ENCODE results near the gene ZNF454. TPM values are rescaled to one million over a fixed set of nuclear protein-coding genes. Genes with fewer than 3 reads are reported as not detected.

Gene ZNF454
- total and polyA plus RNA-seq, 2 donors: 0.61 to 1.0 TPM

DNA sequence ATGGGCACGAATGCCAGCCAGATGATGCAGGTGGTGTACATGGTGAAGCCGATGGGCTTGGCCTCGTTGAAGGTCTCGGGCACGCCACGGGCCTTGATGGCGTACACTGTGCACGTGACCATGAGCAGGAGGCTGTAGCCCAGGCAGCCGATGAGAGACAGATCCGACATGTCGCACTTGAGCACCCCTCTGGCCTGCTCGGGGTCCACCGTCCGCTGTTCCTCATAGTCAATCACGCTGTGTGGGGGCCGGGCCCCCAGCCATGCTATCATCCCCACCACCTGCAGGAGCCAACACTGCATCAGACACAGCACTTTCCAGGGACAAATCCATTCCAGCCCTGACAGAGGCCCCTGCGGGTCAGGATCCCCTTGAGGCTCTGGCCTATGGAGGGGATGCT is 41.9 kb downstream of the ZNF454 start:
- H3K27me3 ChIP-seq (ENCODE audit: control insufficient read depth in 2 of 2, insufficient read depth in 1 of 2, low read length in 1 of 2): no peaks in the 10 kb centered on the region
- peaks cover 6 to 74% of the 10 kb centered on the region in 2 donors for H3K9me3 ChIP-seq (ENCODE audit: control insufficient read depth in 2 of 2, insufficient read depth in 1 of 2, low read length in 1 of 2)
- no peak overlapping the region for H3K4me3 ChIP-seq (ENCODE audit: low read length in 2 of 2)
- no peak overlapping the region for H3K27ac ChIP-seq (ENCODE audit: low read depth in 1 of 2, low read length in 1 of 2)
- 98% methylated on average over 17 of the region's 17 CpGs for WGBS
- no peaks in the 10 kb centered on the region for H3K4me1 ChIP-seq (ENCODE audit: control insufficient read depth in 2 of 2, insufficient read depth in 2 of 2, low read length in 2 of 2)
- DNase-seq (ENCODE audit: low read depth in 6 of 9, low spot score in 9 of 9): no peak
- H3K36me3 ChIP-seq (ENCODE audit: control insufficient read depth in 2 of 2, insufficient read depth in 2 of 2, low read length in 1 of 2): no peaks in the 10 kb centered on the region

DNA sequence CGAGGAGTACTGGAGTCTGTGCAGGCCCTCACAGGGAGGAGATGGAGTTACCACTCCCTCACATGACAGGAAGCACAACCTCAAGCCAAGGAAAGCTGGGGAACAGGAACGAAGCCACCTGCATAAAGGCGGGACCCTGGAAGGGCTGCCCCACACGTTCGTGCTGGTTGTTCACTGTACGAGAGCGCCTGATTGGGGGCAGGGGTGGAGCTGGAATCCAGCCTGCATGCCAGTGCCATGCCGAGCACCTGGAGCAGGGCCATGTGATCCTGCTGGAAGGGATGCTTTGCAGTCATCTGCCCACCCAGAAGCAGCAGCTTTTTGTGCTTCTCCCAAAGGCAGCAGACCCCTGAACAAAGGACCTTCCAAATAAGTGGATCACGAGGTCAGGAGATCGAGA is 42.7 kb downstream of the ZNF454 start:
- H3K36me3 ChIP-seq (ENCODE audit: control insufficient read depth in 2 of 2, insufficient read depth in 2 of 2, low read length in 1 of 2): no peaks in the 10 kb centered on the region
- DNase-seq (ENCODE audit: low read depth in 6 of 9, low spot score in 9 of 9): no peak
- no peak overlapping the region for H3K27ac ChIP-seq (ENCODE audit: low read depth in 1 of 2, low read length in 1 of 2)
- peaks cover 6 to 79% of the 10 kb centered on the region in 2 donors for H3K9me3 ChIP-seq (ENCODE audit: control insufficient read depth in 2 of 2, insufficient read depth in 1 of 2, low read length in 1 of 2)
- no peaks in the 10 kb centered on the region for H3K27me3 ChIP-seq (ENCODE audit: control insufficient read depth in 2 of 2, insufficient read depth in 1 of 2, low read length in 1 of 2)
- WGBS: 96% methylated on average over 10 of the region's 10 CpGs
- no peaks in the 10 kb centered on the region for H3K4me1 ChIP-seq (ENCODE audit: control insufficient read depth in 2 of 2, insufficient read depth in 2 of 2, low read length in 2 of 2)
- H3K4me3 ChIP-seq (ENCODE audit: low read length in 2 of 2): no peak overlapping the region

DNA sequence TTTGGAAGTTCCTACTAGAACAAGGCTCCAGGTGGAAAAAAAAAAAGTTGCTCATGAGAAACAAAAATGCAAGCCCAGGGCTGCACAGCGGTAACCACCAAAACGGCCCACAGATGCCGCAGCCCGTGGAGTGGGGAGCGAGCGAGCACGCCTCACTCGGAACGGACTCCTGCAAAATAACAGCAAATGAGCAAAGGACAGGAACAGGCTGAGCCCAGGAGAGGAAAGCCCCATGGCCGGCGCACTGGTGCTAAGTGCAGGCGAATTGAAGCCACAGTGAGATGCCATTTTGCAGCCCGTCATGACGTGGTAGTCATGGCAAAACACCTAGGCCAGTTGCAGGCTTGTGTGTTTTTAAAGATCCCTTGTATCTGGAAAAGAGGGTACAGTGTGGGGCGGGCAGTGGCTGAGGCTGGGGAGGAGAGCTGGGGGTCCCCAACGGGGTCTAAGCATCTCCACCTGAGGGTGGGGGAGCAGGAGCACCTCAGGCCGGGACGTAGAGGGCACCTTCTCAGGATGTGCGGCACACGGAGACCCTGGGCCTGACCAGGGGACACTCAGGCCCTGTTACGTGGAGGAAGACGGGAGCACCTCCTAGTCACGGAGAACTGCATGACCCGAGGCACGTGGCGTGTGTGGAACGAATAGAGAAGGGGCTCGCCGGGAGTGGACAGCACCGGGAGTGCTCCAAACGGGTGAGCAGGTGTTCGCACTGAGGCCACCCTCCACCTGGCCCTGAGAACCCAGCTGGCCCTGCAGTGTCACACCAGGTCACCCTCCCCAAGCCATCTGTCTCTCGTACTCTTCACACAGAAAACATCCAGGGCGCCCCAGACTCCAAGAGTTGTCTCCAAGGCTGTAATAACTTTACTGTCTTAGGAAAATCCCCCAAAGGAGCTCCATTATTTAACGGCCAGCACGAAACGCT is 43.4 kb downstream of the ZNF454 start:
- no peak overlapping the region for H3K4me3 ChIP-seq (ENCODE audit: low read length in 2 of 2)
- no peak for DNase-seq (ENCODE audit: low read depth in 6 of 9, low spot score in 9 of 9)
- no peaks in the 10 kb centered on the region for H3K36me3 ChIP-seq (ENCODE audit: control insufficient read depth in 2 of 2, insufficient read depth in 2 of 2, low read length in 1 of 2)
- H3K9me3 ChIP-seq (ENCODE audit: control insufficient read depth in 2 of 2, insufficient read depth in 1 of 2, low read length in 1 of 2): peaks cover 7 to 77% of the 10 kb centered on the region in 2 donors
- H3K4me1 ChIP-seq (ENCODE audit: control insufficient read depth in 2 of 2, insufficient read depth in 2 of 2, low read length in 2 of 2): no peaks in the 10 kb centered on the region
- H3K27ac ChIP-seq (ENCODE audit: low read depth in 1 of 2, low read length in 1 of 2): no peak overlapping the region
- H3K27me3 ChIP-seq (ENCODE audit: control insufficient read depth in 2 of 2, insufficient read depth in 1 of 2, low read length in 1 of 2): no peaks in the 10 kb centered on the region
- 95% methylated on average over 37 of the region's 37 CpGs for WGBS

DNA sequence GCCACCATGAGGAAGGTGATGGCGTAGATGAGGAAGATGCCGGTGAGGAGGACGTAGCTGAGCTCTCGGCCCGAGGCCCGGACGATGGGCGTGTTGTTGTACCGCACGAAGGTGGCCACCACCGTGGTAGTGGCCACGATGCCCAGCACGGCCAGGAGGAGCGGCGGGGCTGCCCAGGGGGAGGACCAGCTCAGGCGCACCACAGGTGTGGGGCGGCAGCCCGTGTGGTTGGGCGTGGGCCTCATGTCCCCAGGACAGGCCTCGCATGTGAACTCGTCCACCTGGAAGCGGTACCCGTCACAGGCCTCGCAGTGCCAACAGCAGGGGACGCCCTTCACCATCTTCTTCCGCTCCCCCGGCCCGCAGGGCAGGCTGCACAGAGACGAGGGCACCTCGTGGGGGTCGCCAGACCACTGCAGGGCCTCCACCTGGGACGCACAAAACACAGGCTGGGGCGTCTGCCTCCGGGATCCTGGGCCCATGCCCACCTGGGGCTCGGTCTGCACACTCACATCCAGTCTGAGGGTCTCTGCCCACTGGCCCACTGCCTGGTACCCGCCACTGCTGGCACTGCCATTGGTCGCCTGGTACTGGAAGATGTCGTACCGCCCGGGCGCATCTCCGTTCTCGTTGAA is 45.4 kb downstream of the ZNF454 start:
- DNase-seq (ENCODE audit: low read depth in 6 of 9, low spot score in 9 of 9): no peak
- H3K4me3 ChIP-seq (ENCODE audit: low read length in 2 of 2): no peak overlapping the region
- no peak overlapping the region for H3K27ac ChIP-seq (ENCODE audit: low read depth in 1 of 2, low read length in 1 of 2)
- WGBS: 97% methylated on average over 43 of the region's 43 CpGs
- no peaks in the 10 kb centered on the region for H3K27me3 ChIP-seq (ENCODE audit: control insufficient read depth in 2 of 2, insufficient read depth in 1 of 2, low read length in 1 of 2)
- no peaks in the 10 kb centered on the region for H3K4me1 ChIP-seq (ENCODE audit: control insufficient read depth in 2 of 2, insufficient read depth in 2 of 2, low read length in 2 of 2)
- no peaks in the 10 kb centered on the region for H3K36me3 ChIP-seq (ENCODE audit: control insufficient read depth in 2 of 2, insufficient read depth in 2 of 2, low read length in 1 of 2)
- peaks cover 7 to 87% of the 10 kb centered on the region in 2 donors for H3K9me3 ChIP-seq (ENCODE audit: control insufficient read depth in 2 of 2, insufficient read depth in 1 of 2, low read length in 1 of 2)

DNA sequence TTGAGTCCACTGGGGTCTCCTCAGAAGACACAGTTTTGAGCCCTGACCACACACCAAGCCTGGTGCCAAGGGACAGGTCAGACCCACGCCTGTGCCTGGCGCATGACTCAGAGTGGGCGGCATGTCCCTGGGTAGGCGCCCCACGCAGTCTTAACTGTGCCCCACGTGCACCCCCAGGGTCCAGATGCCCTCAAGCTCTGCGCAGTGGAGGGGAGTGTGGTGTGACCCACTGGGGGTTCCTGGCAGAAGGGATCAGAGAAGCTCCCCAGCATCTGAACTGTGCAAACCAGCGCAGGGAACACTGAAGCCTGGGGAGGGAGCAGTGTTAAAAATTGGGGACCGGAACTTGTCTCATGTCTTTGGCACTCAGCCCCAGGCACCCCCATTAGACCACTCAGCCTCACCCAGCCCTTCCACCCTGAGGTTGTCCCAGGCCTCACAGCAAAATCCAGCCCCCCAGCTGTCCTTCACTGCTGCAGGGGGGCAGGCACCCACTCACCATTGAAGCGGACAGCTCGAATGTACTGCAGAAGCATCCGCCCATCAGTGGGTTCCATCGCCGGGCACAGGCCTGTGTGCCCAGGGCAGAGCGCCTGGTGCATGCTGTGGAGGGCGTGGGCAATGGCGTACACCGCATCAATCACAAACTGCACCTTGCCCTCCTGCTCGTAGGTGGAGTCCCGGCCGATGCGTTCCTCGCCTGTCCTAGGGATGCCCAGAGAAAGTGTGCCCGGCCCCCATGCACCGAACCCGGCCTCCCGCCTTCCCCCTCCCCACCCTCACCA is 47.6 kb downstream of the ZNF454 start:
- Histone ChIP-seq H3K9me3 (ENCODE audit: control insufficient read depth in 2 of 2, insufficient read depth in 1 of 2, low read length in 1 of 2) (peaks cover 7 to 74% of the 10 kb centered on the region in 2 donors), H3K27ac (ENCODE audit: low read depth in 1 of 2, low read length in 1 of 2) (no peak overlapping the region), H3K27me3 (ENCODE audit: control insufficient read depth in 2 of 2, insufficient read depth in 1 of 2, low read length in 1 of 2) (peaks cover 5 to 15% of the 10 kb centered on the region in 2 donors), H3K4me1 (ENCODE audit: control insufficient read depth in 2 of 2, insufficient read depth in 2 of 2, low read length in 2 of 2) (no peaks in the 10 kb centered on the region), H3K4me3 (ENCODE audit: low read length in 2 of 2) (no peak overlapping the region), H3K36me3 (ENCODE audit: control insufficient read depth in 2 of 2, insufficient read depth in 2 of 2, low read length in 1 of 2) (no peaks in the 10 kb centered on the region)
- WGBS: 96% methylated on average over 27 of the region's 27 CpGs
- DNase-seq (ENCODE audit: low read depth in 6 of 9, low spot score in 9 of 9): no peak

DNA sequence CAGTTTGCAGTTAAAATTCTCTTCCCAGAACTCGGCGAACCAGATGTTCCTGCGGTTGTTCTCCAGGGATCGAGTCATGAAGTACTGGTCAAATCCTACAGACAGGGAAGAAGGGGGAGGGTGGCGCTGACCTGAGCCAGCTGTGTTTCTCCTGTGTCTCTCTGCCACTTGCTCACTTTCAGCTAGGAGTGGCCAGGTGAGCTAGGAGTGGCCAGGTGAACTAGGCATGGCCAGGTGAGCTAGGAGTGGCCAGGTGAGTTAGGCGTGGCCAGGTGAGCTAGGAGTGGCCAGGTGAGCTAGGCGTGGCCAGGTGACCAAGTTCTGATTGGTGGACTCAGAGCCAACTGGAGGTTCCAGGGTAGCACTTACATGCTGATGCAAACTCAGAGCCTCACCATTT is 48.3 kb downstream of the ZNF454 start:
- peaks cover 9 to 67% of the 10 kb centered on the region in 2 donors for H3K9me3 ChIP-seq (ENCODE audit: control insufficient read depth in 2 of 2, insufficient read depth in 1 of 2, low read length in 1 of 2)
- 93% methylated on average over 7 of the region's 7 CpGs for WGBS
- no peak for DNase-seq (ENCODE audit: low read depth in 6 of 9, low spot score in 9 of 9)
- H3K36me3 ChIP-seq (ENCODE audit: control insufficient read depth in 2 of 2, insufficient read depth in 2 of 2, low read length in 1 of 2): no peaks in the 10 kb centered on the region
- no peak overlapping the region for H3K4me3 ChIP-seq (ENCODE audit: low read length in 2 of 2)
- peaks cover 12 to 22% of the 10 kb centered on the region in 2 donors for H3K27me3 ChIP-seq (ENCODE audit: control insufficient read depth in 2 of 2, insufficient read depth in 1 of 2, low read length in 1 of 2)
- no peaks in the 10 kb centered on the region for H3K4me1 ChIP-seq (ENCODE audit: control insufficient read depth in 2 of 2, insufficient read depth in 2 of 2, low read length in 2 of 2)
- H3K27ac ChIP-seq (ENCODE audit: low read depth in 1 of 2, low read length in 1 of 2): no peak overlapping the region

DNA sequence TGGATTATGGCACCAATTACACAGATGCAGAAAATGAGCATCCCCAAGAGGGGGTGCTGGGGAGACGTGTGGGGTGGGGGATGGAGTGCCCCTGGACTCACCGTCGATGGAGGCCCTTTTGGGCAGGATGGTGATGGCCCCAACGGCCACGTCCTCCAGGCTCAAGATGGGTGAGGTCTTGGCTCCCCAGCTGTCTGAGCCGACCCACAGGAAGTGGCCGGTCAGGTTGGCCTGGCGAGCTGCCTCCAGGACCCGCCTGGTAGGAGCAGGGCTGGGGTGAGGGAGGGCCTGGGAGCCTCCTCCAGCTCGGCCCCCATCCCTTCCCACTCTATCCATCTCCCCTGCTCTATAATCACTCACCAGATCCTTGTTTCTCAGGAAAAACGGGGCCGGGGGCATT is 49.5 kb downstream of the ZNF454 start:
- WGBS: 95% methylated on average over 12 of the region's 12 CpGs
- Histone ChIP-seq H3K4me3 (ENCODE audit: low read length in 2 of 2) (no peak overlapping the region), H3K36me3 (ENCODE audit: control insufficient read depth in 2 of 2, insufficient read depth in 2 of 2, low read length in 1 of 2) (no peaks in the 10 kb centered on the region), H3K9me3 (ENCODE audit: control insufficient read depth in 2 of 2, insufficient read depth in 1 of 2, low read length in 1 of 2) (peaks cover 6 to 58% of the 10 kb centered on the region in 2 donors), H3K27ac (ENCODE audit: low read depth in 1 of 2, low read length in 1 of 2) (no peak overlapping the region), H3K4me1 (ENCODE audit: control insufficient read depth in 2 of 2, insufficient read depth in 2 of 2, low read length in 2 of 2) (no peaks in the 10 kb centered on the region), H3K27me3 (ENCODE audit: control insufficient read depth in 2 of 2, insufficient read depth in 1 of 2, low read length in 1 of 2) (peaks cover 23 to 29% of the 10 kb centered on the region in 2 donors)
- DNase-seq (ENCODE audit: low read depth in 6 of 9, low spot score in 9 of 9): no peak

DNA sequence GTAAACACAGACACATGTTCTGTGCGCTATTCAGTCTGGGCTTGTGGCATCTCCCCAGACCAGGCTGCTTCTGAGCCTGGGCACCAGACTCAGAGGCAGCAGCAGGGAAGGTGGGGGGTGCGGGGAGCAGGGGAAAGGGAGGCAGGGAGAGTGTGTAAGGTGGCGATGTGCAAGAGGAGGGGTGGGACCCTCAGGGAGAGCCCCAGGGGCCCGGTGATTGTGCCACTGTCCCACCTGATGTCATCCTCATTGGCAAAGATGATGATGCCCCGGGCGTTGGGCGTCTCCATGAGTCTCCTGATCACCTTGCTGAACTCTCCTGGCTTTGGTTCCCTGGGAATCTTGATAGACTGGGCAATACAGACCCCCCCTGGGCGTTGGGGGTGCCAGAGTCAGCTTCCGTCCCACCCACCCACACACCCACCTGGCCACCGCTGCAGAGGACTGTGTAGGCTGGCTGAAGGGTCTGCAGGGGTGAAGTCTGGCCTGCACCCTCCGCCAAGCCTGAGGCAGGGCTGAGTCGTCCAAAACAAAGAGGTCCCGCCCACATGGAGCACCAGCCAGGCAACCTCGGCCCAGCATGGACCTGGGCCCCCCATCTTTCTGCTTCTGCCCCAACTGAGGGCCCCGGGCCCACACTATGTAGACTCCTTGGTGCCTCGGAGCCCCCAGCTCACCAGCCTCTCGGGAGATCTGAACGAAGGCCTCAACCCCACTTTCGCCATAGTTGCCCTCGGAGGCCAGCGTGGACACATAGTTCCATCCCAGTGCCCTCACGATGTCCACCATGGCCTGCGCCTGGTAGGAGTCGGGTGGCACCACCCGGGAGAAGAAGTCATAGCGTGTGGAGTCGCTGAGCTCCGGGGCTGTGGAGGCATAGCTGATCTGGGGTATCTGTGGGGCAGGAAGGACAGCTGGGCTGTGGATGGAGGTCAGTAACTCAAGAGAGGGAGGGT is 50.5 kb downstream of the ZNF454 start:
- no peak overlapping the region for H3K4me3 ChIP-seq (ENCODE audit: low read length in 2 of 2)
- no peaks in the 10 kb centered on the region for H3K36me3 ChIP-seq (ENCODE audit: control insufficient read depth in 2 of 2, insufficient read depth in 2 of 2, low read length in 1 of 2)
- no peak overlapping the region for H3K27ac ChIP-seq (ENCODE audit: low read depth in 1 of 2, low read length in 1 of 2)
- DNase-seq (ENCODE audit: low read depth in 6 of 9, low spot score in 9 of 9): no peak
- H3K9me3 ChIP-seq (ENCODE audit: control insufficient read depth in 2 of 2, insufficient read depth in 1 of 2, low read length in 1 of 2): peaks cover 3 to 49% of the 10 kb centered on the region in 2 donors
- 93% methylated on average over 28 of the region's 28 CpGs for WGBS
- H3K27me3 ChIP-seq (ENCODE audit: control insufficient read depth in 2 of 2, insufficient read depth in 1 of 2, low read length in 1 of 2): peaks cover 25 to 39% of the 10 kb centered on the region in 2 donors
- H3K4me1 ChIP-seq (ENCODE audit: control insufficient read depth in 2 of 2, insufficient read depth in 2 of 2, low read length in 2 of 2): no peaks in the 10 kb centered on the region

Data from thymus (tissue), 11 donors.